ENCODE data around the gene ITGA6. TPM values are rescaled to one million over a fixed set of nuclear protein-coding genes. Genes with fewer than 3 reads are reported as not detected.

Gene ITGA6
- polyA plus RNA-seq, 1 donor from 2014 or later, result 14.4 TPM

DNA sequence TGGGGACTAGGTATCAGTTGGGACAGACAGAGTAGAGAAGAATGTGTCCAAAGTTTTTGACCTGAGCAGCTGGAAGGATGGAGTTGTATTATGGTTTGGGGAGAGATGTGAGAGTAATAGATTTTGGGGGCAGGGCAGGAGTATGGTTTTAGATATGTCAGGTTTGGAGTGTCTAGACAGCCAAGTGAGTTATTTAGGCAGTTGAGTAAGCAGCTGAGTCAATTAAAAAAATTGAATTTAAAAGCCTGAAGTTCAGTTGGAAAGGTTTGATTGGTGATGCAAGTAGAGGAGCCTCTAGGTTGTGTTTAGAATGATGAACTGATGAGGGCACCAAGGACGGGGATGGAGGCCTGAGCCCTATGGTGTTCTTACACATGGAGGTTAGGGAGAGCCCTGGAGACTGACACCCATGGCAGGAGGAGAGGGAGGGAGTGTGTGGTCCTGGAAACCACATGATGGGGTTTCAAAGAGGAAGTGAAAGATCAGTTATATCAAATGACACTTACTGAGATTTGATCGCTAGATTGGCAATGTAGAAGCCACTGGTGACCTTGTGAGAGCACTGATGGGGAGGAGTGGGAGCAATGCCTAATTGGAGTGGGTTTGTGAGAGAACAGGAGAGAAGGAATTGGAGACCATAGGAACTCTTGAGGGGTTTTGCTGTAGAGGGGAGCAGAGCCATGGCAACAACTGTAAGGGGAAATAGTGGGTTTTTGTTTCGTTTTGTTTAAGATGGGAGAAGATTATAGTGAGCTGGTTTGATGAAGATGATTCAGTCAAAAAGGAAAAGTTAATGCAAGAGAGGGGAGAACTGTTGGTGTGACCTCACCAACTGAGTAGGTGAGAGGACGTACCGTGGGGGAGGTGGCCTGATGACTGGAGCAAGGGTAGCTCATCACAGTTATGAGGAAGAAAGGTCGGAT is 10.3 kb downstream of the ITGA6 start:
- Histone ChIP-seq H3K27ac (ENCODE audit: low read length) (no peak overlapping the region), H4K20me1 (ENCODE audit: insufficient read depth) (no peaks in the 10 kb centered on the region), H3K27me3 (ENCODE audit: insufficient read depth, low read depth, low read length) (no peaks in the 10 kb centered on the region), H3K4me3 (ENCODE audit: low read length) (no peak overlapping the region), H2AFZ (ENCODE audit: low read depth, low read length) (no peak overlapping the region), H3F3A (ENCODE audit: insufficient read depth, low read length, poor library complexity, severe bottlenecking) (no peaks in the 10 kb centered on the region), H3K9me2 (ENCODE audit: insufficient read depth, low read length) (no peaks in the 10 kb centered on the region), H3K36me3 (ENCODE audit: insufficient read depth, low read length) (no peaks in the 10 kb centered on the region), H3K9me3 (ENCODE audit: low read length) (no peaks in the 10 kb centered on the region), H3K79me2 (replicated peaks; ENCODE audit: insufficient read depth, low read length) (peaks cover under 1% of the 10 kb centered on the region), H3K4me2 (ENCODE audit: low read length) (no peak overlapping the region), H3K9ac (ENCODE audit: low read length) (no peak overlapping the region)
- TF ChIP-seq, protein P1, sequence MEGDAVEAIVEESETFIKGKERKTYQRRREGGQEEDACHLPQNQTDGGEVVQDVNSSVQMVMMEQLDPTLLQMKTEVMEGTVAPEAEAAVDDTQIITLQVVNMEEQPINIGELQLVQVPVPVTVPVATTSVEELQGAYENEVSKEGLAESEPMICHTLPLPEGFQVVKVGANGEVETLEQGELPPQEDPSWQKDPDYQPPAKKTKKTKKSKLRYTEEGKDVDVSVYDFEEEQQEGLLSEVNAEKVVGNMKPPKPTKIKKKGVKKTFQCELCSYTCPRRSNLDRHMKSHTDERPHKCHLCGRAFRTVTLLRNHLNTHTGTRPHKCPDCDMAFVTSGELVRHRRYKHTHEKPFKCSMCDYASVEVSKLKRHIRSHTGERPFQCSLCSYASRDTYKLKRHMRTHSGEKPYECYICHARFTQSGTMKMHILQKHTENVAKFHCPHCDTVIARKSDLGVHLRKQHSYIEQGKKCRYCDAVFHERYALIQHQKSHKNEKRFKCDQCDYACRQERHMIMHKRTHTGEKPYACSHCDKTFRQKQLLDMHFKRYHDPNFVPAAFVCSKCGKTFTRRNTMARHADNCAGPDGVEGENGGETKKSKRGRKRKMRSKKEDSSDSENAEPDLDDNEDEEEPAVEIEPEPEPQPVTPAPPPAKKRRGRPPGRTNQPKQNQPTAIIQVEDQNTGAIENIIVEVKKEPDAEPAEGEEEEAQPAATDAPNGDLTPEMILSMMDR (IDR thresholded peaks at IDR 0.05; ENCODE audit: poor library complexity, severe bottlenecking), result no peak
- TF ChIP-seq POLR2AphosphoS5 (IDR thresholded peaks at IDR 0.05) (no peak), EP300 (conservative IDR thresholded peaks at IDR 0.05; ENCODE audit: poor library complexity, severe bottlenecking) (no peak), TAF1 (IDR thresholded peaks at IDR 0.05; ENCODE audit: low read depth) (no peak), MXI1 (conservative IDR thresholded peaks at IDR 0.05; ENCODE audit: poor library complexity, severe bottlenecking) (no peak), RAD21 (conservative IDR thresholded peaks at IDR 0.05) (no peak), EZH2 (IDR thresholded peaks at IDR 0.05; ENCODE audit: borderline replicate concordance, insufficient read depth, low read length, poor library complexity, severe bottlenecking) (no peak), SMC3 (conservative IDR thresholded peaks at IDR 0.05; ENCODE audit: poor library complexity) (no peak)
- TF ChIP-seq, protein P2, sequence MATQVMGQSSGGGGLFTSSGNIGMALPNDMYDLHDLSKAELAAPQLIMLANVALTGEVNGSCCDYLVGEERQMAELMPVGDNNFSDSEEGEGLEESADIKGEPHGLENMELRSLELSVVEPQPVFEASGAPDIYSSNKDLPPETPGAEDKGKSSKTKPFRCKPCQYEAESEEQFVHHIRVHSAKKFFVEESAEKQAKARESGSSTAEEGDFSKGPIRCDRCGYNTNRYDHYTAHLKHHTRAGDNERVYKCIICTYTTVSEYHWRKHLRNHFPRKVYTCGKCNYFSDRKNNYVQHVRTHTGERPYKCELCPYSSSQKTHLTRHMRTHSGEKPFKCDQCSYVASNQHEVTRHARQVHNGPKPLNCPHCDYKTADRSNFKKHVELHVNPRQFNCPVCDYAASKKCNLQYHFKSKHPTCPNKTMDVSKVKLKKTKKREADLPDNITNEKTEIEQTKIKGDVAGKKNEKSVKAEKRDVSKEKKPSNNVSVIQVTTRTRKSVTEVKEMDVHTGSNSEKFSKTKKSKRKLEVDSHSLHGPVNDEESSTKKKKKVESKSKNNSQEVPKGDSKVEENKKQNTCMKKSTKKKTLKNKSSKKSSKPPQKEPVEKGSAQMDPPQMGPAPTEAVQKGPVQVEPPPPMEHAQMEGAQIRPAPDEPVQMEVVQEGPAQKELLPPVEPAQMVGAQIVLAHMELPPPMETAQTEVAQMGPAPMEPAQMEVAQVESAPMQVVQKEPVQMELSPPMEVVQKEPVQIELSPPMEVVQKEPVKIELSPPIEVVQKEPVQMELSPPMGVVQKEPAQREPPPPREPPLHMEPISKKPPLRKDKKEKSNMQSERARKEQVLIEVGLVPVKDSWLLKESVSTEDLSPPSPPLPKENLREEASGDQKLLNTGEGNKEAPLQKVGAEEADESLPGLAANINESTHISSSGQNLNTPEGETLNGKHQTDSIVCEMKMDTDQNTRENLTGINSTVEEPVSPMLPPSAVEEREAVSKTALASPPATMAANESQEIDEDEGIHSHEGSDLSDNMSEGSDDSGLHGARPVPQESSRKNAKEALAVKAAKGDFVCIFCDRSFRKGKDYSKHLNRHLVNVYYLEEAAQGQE (IDR thresholded peaks at IDR 0.05; ENCODE audit: borderline replicate concordance), result no peak

DNA sequence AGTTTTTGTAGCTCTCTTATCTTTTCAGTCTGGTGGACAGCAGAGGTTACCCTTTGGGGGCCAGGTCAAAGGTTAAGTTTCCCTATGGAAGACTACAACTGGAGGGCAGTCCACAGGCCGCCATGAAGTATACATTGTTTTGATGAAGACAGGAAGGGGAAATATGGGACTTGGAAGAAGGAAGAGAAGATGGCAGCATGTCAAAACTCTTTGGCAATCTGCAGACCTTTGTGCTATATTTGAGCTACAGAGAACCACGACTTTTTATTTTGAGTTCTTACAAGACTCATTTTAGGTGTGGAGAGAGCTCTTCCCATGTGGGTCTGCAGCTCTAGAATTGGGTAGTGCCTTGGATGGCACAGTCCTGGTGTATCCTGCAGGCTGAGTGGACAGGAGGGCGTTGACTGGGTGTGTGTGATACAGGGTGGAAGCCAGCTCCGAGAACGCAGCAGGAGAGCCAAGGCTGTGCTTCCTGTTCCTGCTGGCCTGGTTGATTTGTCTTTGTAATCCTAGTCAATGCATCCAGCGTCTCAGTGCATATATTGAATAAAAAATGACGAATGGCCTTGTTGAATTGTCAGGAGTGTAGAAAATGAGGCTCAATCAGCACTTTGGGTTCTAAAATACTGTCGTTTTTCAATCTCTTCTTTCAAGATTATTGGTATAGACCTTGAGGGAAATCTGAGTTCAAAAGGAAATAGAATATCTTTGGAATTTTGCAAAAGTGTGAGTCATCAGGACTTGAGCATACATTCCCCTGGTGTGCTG is 11.5 kb downstream of the ITGA6 start:
- Histone ChIP-seq H3K4me3 (ENCODE audit: low read length) (no peak overlapping the region), H3K4me2 (ENCODE audit: low read length) (no peak overlapping the region), H3F3A (ENCODE audit: insufficient read depth, low read length, poor library complexity, severe bottlenecking) (no peaks in the 10 kb centered on the region), H2AFZ (ENCODE audit: low read depth, low read length) (no peak overlapping the region), H3K9me2 (ENCODE audit: insufficient read depth, low read length) (no peaks in the 10 kb centered on the region), H3K36me3 (ENCODE audit: insufficient read depth, low read length) (no peaks in the 10 kb centered on the region), H3K9ac (ENCODE audit: low read length) (no peak overlapping the region), H3K27me3 (ENCODE audit: insufficient read depth, low read depth, low read length) (no peaks in the 10 kb centered on the region), H4K20me1 (ENCODE audit: insufficient read depth) (no peaks in the 10 kb centered on the region), H3K9me3 (ENCODE audit: low read length) (no peaks in the 10 kb centered on the region), H3K79me2 (replicated peaks; ENCODE audit: insufficient read depth, low read length) (no peaks in the 10 kb centered on the region), H3K27ac (ENCODE audit: low read length) (no peak overlapping the region)
- no peak for TF ChIP-seq POLR2AphosphoS5 (IDR thresholded peaks at IDR 0.05)
- no peak for TF ChIP-seq SMC3 (conservative IDR thresholded peaks at IDR 0.05; ENCODE audit: poor library complexity)
- TF ChIP-seq, protein P2 (IDR thresholded peaks at IDR 0.05; ENCODE audit: borderline replicate concordance), result no peak
- TF ChIP-seq EP300 (conservative IDR thresholded peaks at IDR 0.05; ENCODE audit: poor library complexity, severe bottlenecking), result no peak
- no peak for TF ChIP-seq RAD21 (conservative IDR thresholded peaks at IDR 0.05)
- TF ChIP-seq TAF1 (IDR thresholded peaks at IDR 0.05; ENCODE audit: low read depth), result no peak
- TF ChIP-seq EZH2 (IDR thresholded peaks at IDR 0.05; ENCODE audit: borderline replicate concordance, insufficient read depth, low read length, poor library complexity, severe bottlenecking), result no peak
- TF ChIP-seq MXI1 (conservative IDR thresholded peaks at IDR 0.05; ENCODE audit: poor library complexity, severe bottlenecking), result no peak
- TF ChIP-seq, protein P1 (IDR thresholded peaks at IDR 0.05; ENCODE audit: poor library complexity, severe bottlenecking), result no peak

Measured in neural cell (in vitro differentiated cells).